Spleen (tissue), 11 donors: ENCODE data around the gene THBS2. TPM values are rescaled to one million over a fixed set of nuclear protein-coding genes. Genes with fewer than 3 reads are reported as not detected.

Experiments
- DNase-seq: peaks from one replicate; pipeline ENCODE4 v3.0.0-alpha.2; 2020
- H3K27ac ChIP-seq, 8 donors: fragments of 200-600 bp; sonication (generic) in 7 of 8; 1 replicate in 4 of 8; 2 replicates in 4 of 8; pipeline versions ENCODE4 v1.5.0 to v1.8.0; 2016 to 2021; ENCODE audit warnings: inconsistent platforms in 4 of 8, mild to moderate bottlenecking in 4 of 8, moderate library complexity in 1 of 8
- H3K27me3 ChIP-seq, 7 donors: fragments of 200-600 bp; sonication (generic) in 6 of 7; replicated peaks in 1 of 7; 1 replicate in 4 of 7; 2 replicates in 3 of 7; pipeline versions ENCODE4 v1.5.0 to v1.8.0; 2016 to 2021; ENCODE audit warnings: inconsistent platforms in 3 of 7, mild to moderate bottlenecking in 1 of 7
- H3K36me3 ChIP-seq, 6 donors: fragments of 200-600 bp; sonication (generic) in 5 of 6; 1 replicate in 4 of 6; 2 replicates in 2 of 6; pipeline versions ENCODE4 v1.5.0 to v1.8.0; 2016 to 2021; ENCODE audit warnings: inconsistent platforms in 2 of 6
- H3K4me1 ChIP-seq, 6 donors: fragments of 200-600 bp; sonication (generic) in 5 of 6; 1 replicate in 3 of 6; 2 replicates in 3 of 6; pipeline versions ENCODE4 v1.5.0 to v1.8.0; 2016 to 2021; ENCODE audit warnings: inconsistent platforms in 3 of 6
- H3K4me3 ChIP-seq, 8 donors: fragments of 200-600 bp; sonication (generic) in 7 of 8; 1 replicate in 4 of 8; 2 replicates in 4 of 8; pipeline versions ENCODE4 v1.5.0 to v1.8.0; 2016 to 2021; ENCODE audit warnings: inconsistent platforms in 4 of 8, mild to moderate bottlenecking in 4 of 8, moderate library complexity in 2 of 8
- H3K9me3 ChIP-seq, 8 donors: fragments of 200-600 bp; sonication (generic) in 7 of 8; 1 replicate in 4 of 8; 2 replicates in 4 of 8; pipeline versions ENCODE4 v1.5.0 to v1.8.0; 2016 to 2021; ENCODE audit warnings: inconsistent platforms in 4 of 8
- CTCF ChIP-seq, 11 experiments: fragments of 200-600 bp in 7 of 11; fragments of 450-650 bp in 4 of 11; sonication (generic) in 4 of 11; IDR thresholded peaks in 8 of 11; conservative IDR thresholded peaks in 3 of 11; 1 replicate in 7 of 11; 2 replicates in 4 of 11; pipeline versions ENCODE4 v1.4.0 to v1.8.0; 2016 to 2021; ENCODE audit warnings: antibody characterized with exemption in 11 of 11, inconsistent platforms in 4 of 11, mild to moderate bottlenecking in 1 of 11
- POLR2A ChIP-seq, 3 donors: fragments of 450-650 bp; IDR thresholded peaks; one replicate each; pipeline ENCODE4 v1.5.1; 2017; ENCODE audit warnings: antibody characterized with exemption in 3 of 3, mild to moderate bottlenecking in 1 of 3
- POLR2AphosphoS5 ChIP-seq, 3 donors: sonication (generic); formaldehyde crosslinking; IDR thresholded peaks; one replicate each; pipeline ENCODE4 v1.5.1; 2017; ENCODE audit warnings: antibody characterized with exemption in 3 of 3
- WGBS, 5 donors: extraction: QIAGEN DNeasy Blood & Tissue Kit in 3 of 5; methylation state at CpG; one replicate each; pipeline versions ENCODE4 v1.1.5 to v1.1.7; 2013 to 2018; 5-methylcytosine and 5-hydroxymethylcytosine counted together
- intact Hi-C: fragments of 100-400 bp; cut with DNase I; formaldehyde crosslinking; loops from one replicate; pipeline ENCODE4 v1.15.0; 2023; ENCODE audit warnings: low total_unique reads
- polyA plus RNA-seq, 3 donors: library from polyadenylated mRNA; stranded (reverse); fragments of 200-250 nt; gene quantifications; one replicate each; pipeline ENCODE4 v1.2.1, GENCODE V29; 2013
- total RNA-seq, 7 donors: library from RNA; depleted of rRNA in 3 of 7; stranded (reverse); fragments of >200 nt in 3 of 7; fragmentation: NEBNext Ultra II Directional in 4 of 7; extraction: Animal tissue kit (Norgen Biotek cat#: 25700) in 4 of 7; gene quantifications; one replicate each; pipeline versions ENCODE4 v1.1.0 to v1.2.1, GENCODE V29; 2016 to 2021
- donor health status: healthy with polysubstance abuse.
- donor health status: DM: no; HTN: no; CAD: no; lungs with moderate emphysema.
- donor health status: DM: no; HTN: no; CAD: no.
- donor health status: Bipolar disorder and iron deficiency.
- donor health status: healthy.
- donor health status: DM: no; HTN: no; CAD: no.
- donor health status: DM: yes; HTN: yes; CAD: no.

THBS2 gene
- total and polyA plus RNA-seq, 10 donors = 1.2 to 24.9 (median 5.7) TPM

- intact Hi-C loops = no loop called here
- no peak overlapping the region for H3K4me3 ChIP-seq
- H3K27ac ChIP-seq = peak overlapping the region in 5 of 8 donors; percentile 20 to 60 (median 49)
- WGBS, 5 donors = 77 to 86% (median 84%) methylated on average over 14 to 17 of the region's 17 CpGs
- H3K36me3 ChIP-seq = no peaks in the 10 kb centered on the region
- TF ChIP-seq POLR2A (IDR thresholded peaks at IDR 0.05) (no peak), POLR2AphosphoS5 (IDR thresholded peaks at IDR 0.05) (peak in 1 of 3 donors; percentile 48)
- peaks cover 0 to 5% (median 0%) of the 10 kb centered on the region in 6 donors for H3K4me1 ChIP-seq
- H3K27me3 ChIP-seq = peaks cover 0 to 10% (median 0%) of the 10 kb centered on the region in 7 donors
- DNase-seq = no peak
- no peaks in the 10 kb centered on the region for H3K9me3 ChIP-seq
Measured at GRCh38 chr6:169169375-169169774, 84.3 kb downstream of the THBS2 start.

DNA sequence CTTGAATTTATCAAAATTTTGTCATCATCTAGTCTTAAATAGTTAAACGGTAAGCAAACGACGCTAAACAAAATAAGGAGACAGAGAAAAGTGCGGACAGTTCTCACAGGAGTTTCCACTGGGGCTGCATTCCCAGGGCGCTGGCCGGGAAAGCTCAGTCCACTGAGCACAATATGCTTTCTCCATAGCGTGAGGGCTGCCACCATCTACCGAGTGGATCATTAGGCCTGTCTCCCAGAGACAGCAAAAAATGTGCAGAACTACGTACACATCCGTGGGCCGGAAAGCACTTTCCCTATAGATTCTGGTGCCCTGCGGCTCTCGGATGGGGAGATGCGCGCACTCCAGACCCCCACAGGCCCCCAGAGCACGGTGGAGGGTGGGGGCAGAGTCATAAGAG, 84.9 kb downstream of the THBS2 start:
- no peak for DNase-seq
- intact Hi-C loops = no loop called here
- no peaks in the 10 kb centered on the region for H3K9me3 ChIP-seq
- H3K4me1 ChIP-seq = peaks cover 0 to 5% (median 0%) of the 10 kb centered on the region in 6 donors
- TF ChIP-seq CTCF (IDR thresholded peaks at IDR 0.05 in 8 of 11, conservative IDR thresholded peaks at IDR 0.05 in 3 of 11) (no peak), POLR2A (IDR thresholded peaks at IDR 0.05) (no peak), POLR2AphosphoS5 (IDR thresholded peaks at IDR 0.05) (no peak)
- H3K36me3 ChIP-seq = no peaks in the 10 kb centered on the region
- H3K4me3 ChIP-seq = no peak overlapping the region
- 83 to 91% (median 88%) methylated on average over 15 to 16 of the region's 16 CpGs for WGBS, 5 donors
- peak overlapping the region in 4 of 8 donors; percentile 26 to 60 (median 48) for H3K27ac ChIP-seq
- peaks cover 0 to 10% (median 0%) of the 10 kb centered on the region in 7 donors for H3K27me3 ChIP-seq

DNA sequence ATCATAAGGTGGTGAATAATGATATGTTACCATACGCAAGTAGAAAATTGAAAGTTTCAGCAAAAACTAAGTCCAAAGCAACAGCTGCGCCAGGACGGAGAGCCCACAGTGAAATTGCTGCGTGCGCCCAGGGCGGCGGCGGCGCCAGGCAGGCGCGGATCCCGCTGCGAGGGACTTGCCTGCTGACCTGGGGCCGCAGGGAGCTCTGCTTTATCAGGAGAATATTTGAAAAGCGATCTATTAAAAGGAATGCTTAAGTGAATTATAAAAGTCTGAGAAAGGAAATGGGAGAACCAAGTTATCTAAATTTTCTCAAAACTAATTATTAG, 85.4 kb downstream of the THBS2 start:
- H3K4me3 ChIP-seq = no peak overlapping the region
- H3K4me1 ChIP-seq = peaks cover 0 to 5% (median 0%) of the 10 kb centered on the region in 6 donors
- H3K36me3 ChIP-seq = no peaks in the 10 kb centered on the region
- H3K27ac ChIP-seq = peak overlapping the region in 6 of 8 donors; percentile 23 to 60 (median 42)
- intact Hi-C loops = no loop called here
- WGBS, 5 donors = 92 to 97% (median 95%) methylated on average over 15 of the region's 15 CpGs
- H3K27me3 ChIP-seq = peaks cover 0 to 10% (median 0%) of the 10 kb centered on the region in 7 donors
- no peak for DNase-seq
- H3K9me3 ChIP-seq = no peaks in the 10 kb centered on the region
- TF ChIP-seq CTCF (IDR thresholded peaks at IDR 0.05 in 8 of 11, conservative IDR thresholded peaks at IDR 0.05 in 3 of 11) = no peak
- no peak for TF ChIP-seq POLR2A (IDR thresholded peaks at IDR 0.05)
- TF ChIP-seq POLR2AphosphoS5 (IDR thresholded peaks at IDR 0.05) = no peak

GRCh38 chr6:169167581-169168301, 85.9 kb downstream of the THBS2 start:
- Histone ChIP-seq H3K36me3 (no peaks in the 10 kb centered on the region), H3K27me3 (peaks cover 0 to 10% (median 0%) of the 10 kb centered on the region in 7 donors), H3K4me1 (peaks cover 0 to 6% (median 0%) of the 10 kb centered on the region in 6 donors), H3K4me3 (no peak overlapping the region), H3K27ac (peak overlapping the region in 5 of 8 donors; percentile 23 to 64 (median 49)), H3K9me3 (no peaks in the 10 kb centered on the region)
- peak; percentile 51 to 67 (median 61) for TF ChIP-seq POLR2AphosphoS5 (IDR thresholded peaks at IDR 0.05)
- TF ChIP-seq POLR2A (IDR thresholded peaks at IDR 0.05) = no peak
- no peak for DNase-seq
- intact Hi-C loops = no loop called here
- 79 to 88% (median 81%) methylated on average over 22 to 37 of the region's 37 CpGs for WGBS, 5 donors

DNA sequence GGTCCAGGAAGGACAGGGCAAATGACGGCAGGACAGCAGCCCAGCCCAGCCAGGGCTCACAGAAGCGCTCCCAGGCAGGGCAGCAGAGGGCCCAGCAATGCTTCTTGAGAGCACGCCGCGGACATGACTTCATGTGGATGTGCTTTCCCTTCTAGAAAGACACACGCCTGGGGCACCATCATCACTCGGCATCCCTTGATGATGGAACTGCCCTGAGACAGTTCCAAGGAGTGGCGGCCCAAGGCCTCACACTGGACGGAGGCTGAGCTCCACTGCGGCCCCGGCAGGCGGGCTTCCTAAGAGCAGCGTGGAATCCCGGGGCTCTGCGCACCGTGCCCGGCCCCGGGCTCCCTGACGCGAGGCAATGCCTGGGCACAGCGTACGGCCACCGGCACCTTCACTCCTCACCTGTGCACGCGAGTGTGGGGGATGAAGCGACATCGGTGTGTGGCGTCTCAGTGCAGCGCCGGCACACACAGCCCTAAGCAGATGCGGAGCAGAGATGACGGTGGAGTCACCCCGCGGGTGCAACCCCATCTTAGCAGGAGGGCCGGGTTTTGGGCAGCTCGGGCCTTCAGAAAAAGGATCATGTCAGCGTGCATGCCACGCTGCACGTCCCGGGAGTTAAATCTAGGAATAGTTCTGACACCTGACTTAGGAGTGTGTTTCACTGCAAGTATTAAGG, 86.6 kb downstream of the THBS2 start:
- intact Hi-C loops = no loop called here
- Histone ChIP-seq H3K36me3 (no peaks in the 10 kb centered on the region), H3K27ac (peak overlapping the region in 1 of 8 donors; percentile 60), H3K4me1 (peaks cover 0 to 6% (median 0%) of the 10 kb centered on the region in 6 donors), H3K9me3 (no peaks in the 10 kb centered on the region), H3K27me3 (peaks cover 0 to 10% (median 0%) of the 10 kb centered on the region in 7 donors), H3K4me3 (no peak overlapping the region)
- no peak for TF ChIP-seq POLR2AphosphoS5 (IDR thresholded peaks at IDR 0.05)
- TF ChIP-seq CTCF (IDR thresholded peaks at IDR 0.05 in 8 of 11, conservative IDR thresholded peaks at IDR 0.05 in 3 of 11) = no peak
- no peak for TF ChIP-seq POLR2A (IDR thresholded peaks at IDR 0.05)
- DNase-seq = no peak
- WGBS, 5 donors = 91 to 97% (median 94%) methylated on average over 27 to 40 of the region's 40 CpGs
